ENCODE results near the gene C11orf24.
"Not testable (repeated sequence)": the region's sequence is repeated elsewhere in the genome, so short reads cannot be mapped to it uniquely, and the experiment has no call there.

DNA sequence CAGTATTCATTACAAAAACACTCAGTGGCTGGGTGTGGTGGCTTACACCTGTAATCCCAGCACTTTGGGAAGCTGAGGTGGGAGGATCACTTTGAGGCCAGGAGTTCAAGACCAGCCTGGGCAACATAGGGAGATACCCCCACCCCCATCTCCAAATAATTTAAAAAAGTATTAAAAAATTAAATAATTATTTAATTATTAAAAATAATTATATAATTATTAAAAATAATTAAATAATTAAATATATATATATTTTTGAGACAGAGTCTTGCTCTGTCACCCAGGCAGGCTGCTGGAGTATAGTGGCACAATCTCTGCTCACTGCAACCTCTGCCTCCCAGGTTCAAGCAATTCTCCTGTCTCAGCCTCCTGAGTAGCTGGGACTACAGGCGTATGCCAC lies 27.9 kb downstream of the C11orf24 start:
- TF ChIP-seq ZFP30 (CRISPR knock-in tag; IDR thresholded peaks at IDR 0.05); ZNF565 (CRISPR knock-in tag; conservative IDR thresholded peaks at IDR 0.05; ENCODE audit: low read depth); SNAI2 (CRISPR knock-in tag; IDR thresholded peaks at IDR 0.05); GLIS3 (CRISPR knock-in tag; IDR thresholded peaks at IDR 0.05); ZNF70 (CRISPR knock-in tag; IDR thresholded peaks at IDR 0.05): not testable (repeated sequence)
- TF ChIP-seq, protein P1, sequence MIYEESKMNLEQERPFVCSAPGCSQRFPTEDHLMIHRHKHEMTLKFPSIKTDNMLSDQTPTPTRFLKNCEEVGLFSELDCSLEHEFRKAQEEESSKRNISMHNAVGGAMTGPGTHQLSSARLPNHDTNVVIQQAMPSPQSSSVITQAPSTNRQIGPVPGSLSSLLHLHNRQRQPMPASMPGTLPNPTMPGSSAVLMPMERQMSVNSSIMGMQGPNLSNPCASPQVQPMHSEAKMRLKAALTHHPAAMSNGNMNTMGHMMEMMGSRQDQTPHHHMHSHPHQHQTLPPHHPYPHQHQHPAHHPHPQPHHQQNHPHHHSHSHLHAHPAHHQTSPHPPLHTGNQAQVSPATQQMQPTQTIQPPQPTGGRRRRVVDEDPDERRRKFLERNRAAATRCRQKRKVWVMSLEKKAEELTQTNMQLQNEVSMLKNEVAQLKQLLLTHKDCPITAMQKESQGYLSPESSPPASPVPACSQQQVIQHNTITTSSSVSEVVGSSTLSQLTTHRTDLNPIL (CRISPR knock-in tag; IDR thresholded peaks at IDR 0.05; ENCODE audit: low read depth), result not testable (repeated sequence)
- TF ChIP-seq, protein P2, sequence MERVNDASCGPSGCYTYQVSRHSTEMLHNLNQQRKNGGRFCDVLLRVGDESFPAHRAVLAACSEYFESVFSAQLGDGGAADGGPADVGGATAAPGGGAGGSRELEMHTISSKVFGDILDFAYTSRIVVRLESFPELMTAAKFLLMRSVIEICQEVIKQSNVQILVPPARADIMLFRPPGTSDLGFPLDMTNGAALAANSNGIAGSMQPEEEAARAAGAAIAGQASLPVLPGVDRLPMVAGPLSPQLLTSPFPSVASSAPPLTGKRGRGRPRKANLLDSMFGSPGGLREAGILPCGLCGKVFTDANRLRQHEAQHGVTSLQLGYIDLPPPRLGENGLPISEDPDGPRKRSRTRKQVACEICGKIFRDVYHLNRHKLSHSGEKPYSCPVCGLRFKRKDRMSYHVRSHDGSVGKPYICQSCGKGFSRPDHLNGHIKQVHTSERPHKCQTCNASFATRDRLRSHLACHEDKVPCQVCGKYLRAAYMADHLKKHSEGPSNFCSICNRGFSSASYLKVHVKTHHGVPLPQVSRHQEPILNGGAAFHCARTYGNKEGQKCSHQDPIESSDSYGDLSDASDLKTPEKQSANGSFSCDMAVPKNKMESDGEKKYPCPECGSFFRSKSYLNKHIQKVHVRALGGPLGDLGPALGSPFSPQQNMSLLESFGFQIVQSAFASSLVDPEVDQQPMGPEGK (CRISPR knock-in tag; IDR thresholded peaks at IDR 0.05; ENCODE audit: borderline replicate concordance), result not testable (repeated sequence)
- TF ChIP-seq, protein P3, sequence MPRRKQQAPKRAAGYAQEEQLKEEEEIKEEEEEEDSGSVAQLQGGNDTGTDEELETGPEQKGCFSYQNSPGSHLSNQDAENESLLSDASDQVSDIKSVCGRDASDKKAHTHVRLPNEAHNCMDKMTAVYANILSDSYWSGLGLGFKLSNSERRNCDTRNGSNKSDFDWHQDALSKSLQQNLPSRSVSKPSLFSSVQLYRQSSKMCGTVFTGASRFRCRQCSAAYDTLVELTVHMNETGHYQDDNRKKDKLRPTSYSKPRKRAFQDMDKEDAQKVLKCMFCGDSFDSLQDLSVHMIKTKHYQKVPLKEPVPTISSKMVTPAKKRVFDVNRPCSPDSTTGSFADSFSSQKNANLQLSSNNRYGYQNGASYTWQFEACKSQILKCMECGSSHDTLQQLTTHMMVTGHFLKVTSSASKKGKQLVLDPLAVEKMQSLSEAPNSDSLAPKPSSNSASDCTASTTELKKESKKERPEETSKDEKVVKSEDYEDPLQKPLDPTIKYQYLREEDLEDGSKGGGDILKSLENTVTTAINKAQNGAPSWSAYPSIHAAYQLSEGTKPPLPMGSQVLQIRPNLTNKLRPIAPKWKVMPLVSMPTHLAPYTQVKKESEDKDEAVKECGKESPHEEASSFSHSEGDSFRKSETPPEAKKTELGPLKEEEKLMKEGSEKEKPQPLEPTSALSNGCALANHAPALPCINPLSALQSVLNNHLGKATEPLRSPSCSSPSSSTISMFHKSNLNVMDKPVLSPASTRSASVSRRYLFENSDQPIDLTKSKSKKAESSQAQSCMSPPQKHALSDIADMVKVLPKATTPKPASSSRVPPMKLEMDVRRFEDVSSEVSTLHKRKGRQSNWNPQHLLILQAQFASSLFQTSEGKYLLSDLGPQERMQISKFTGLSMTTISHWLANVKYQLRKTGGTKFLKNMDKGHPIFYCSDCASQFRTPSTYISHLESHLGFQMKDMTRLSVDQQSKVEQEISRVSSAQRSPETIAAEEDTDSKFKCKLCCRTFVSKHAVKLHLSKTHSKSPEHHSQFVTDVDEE (CRISPR knock-in tag; IDR thresholded peaks at IDR 0.05), result not testable (repeated sequence)

Data from SK-N-SH treated with all-trans-retinoic acid at 6 μM for 48 hours (cell line).